GM19240 (cell line): ENCODE measurements around the gene ZMAT5.

Experiments
- DNase-seq: peaks from one replicate; pipeline ENCODE4 v3.0.0; 2011; ENCODE audit warnings: low spot score; ENCODE audit not compliant: insufficient read length

Gene ZMAT5

GRCh38 chr22:29691636-29692326 lies 75.0 kb downstream of the ZMAT5 start:
- DNase-seq = no peak

- no peak for DNase-seq
Measured at GRCh38 chr22:29690476-29690875, 76.3 kb downstream of the ZMAT5 start.

- DNase-seq = no peak
Measured at GRCh38 chr22:29689880-29690213, 77.0 kb downstream of the ZMAT5 start.

GRCh38 chr22:29689206-29689879 lies 77.5 kb downstream of the ZMAT5 start:
- no peak for DNase-seq

GRCh38 chr22:29684244-29684643 lies 82.6 kb downstream of the ZMAT5 start:
- DNase-seq = no peak

GRCh38 chr22:29683536-29683935 lies 83.3 kb downstream of the ZMAT5 start:
- DNase-seq = no peak
